PC-9 (cell line): ENCODE measurements around the gene CHST11. TPM values are rescaled to one million over a fixed set of nuclear protein-coding genes. Genes with fewer than 3 reads are reported as not detected.

Source experiments
- BruUV-seq: library from RNA; stranded (reverse); fragments of 400-500 nt; replicated peaks from 2 replicates; lab custom pipeline; 2021; lab: Mats Ljungman, UMichigan
- CTCF ChIA-PET: fragments of 300-600 bp; sonication (Branson Sonifier 250); formaldehyde crosslinking; loops from one replicate; lab custom pipeline; 2022; ENCODE audit warnings: antibody characterized with exemption; lab: Charles Lee
- POLR2A ChIA-PET: fragments of 300-600 bp; sonication (Branson Sonifier 250); formaldehyde crosslinking; loops from one replicate; lab custom pipeline; 2022; ENCODE audit warnings: antibody characterized with exemption; ENCODE audit not compliant: unreplicated experiment; lab: Charles Lee
- DNase-seq, 2 experiments: peaks; one replicate each; pipeline versions ENCODE4 v3.0.0 to v3.0.0-alpha.2; 2015 to 2022; ENCODE audit warnings: mixed read lengths in 1 of 2
- H2AFZ ChIP-seq: fragments of 200-600 bp; sonication (generic); 2 replicates; pipeline ENCODE4 v1.8.1; 2017; ENCODE audit warnings: antibody characterized with exemption
- H3F3A ChIP-seq: fragments of 200-600 bp; sonication (generic); 2 replicates; pipeline ENCODE4 v1.8.1; 2017; ENCODE audit warnings: antibody characterized with exemption, mild to moderate bottlenecking, low read depth; ENCODE audit not compliant: insufficient read depth
- H3K27ac ChIP-seq: fragments of 200-600 bp; sonication (generic); 2 replicates; pipeline ENCODE4 v1.6.1; 2016; ENCODE audit warnings: mixed run types
- H3K27me3 ChIP-seq: fragments of 200-600 bp; sonication (generic); 2 replicates; pipeline ENCODE4 v1.6.1; 2016; ENCODE audit warnings: low read depth, mixed run types; ENCODE audit not compliant: insufficient read depth
- H3K36me3 ChIP-seq: fragments of 200-600 bp; sonication (generic); 2 replicates; pipeline ENCODE4 v1.6.1; 2016; ENCODE audit warnings: low read depth, mixed run types
- H3K4me1 ChIP-seq: fragments of 200-600 bp; sonication (generic); replicated peaks from 2 replicates; pipeline ENCODE4 v1.6.1; 2016; ENCODE audit warnings: mixed run types; ENCODE audit not compliant: insufficient read depth
- H3K4me2 ChIP-seq: fragments of 200-600 bp; sonication (generic); 2 replicates; pipeline ENCODE4 v1.6.1; 2017; ENCODE audit warnings: mixed run types
- H3K4me3 ChIP-seq: fragments of 200-600 bp; sonication (generic); 2 replicates; pipeline ENCODE4 v1.6.1; 2016; ENCODE audit warnings: mixed run types
- H3K79me2 ChIP-seq: fragments of 200-600 bp; sonication (generic); 2 replicates; pipeline ENCODE4 v1.6.1; 2017; ENCODE audit warnings: low read depth, mixed run types
- H3K9me2 ChIP-seq: fragments of 200-600 bp; sonication (generic); 2 replicates; pipeline ENCODE4 v1.8.1; 2017; ENCODE audit warnings: mild to moderate bottlenecking; ENCODE audit not compliant: insufficient read depth
- H3K9me3 ChIP-seq: fragments of 200-600 bp; sonication (generic); 2 replicates; pipeline ENCODE4 v1.8.1; 2016; ENCODE audit warnings: low read depth; ENCODE audit not compliant: insufficient read depth
- H4K20me1 ChIP-seq: fragments of 200-600 bp; sonication (generic); 2 replicates; pipeline ENCODE4 v1.8.1; 2017; ENCODE audit not compliant: insufficient read depth
- CTCF ChIP-seq: fragments of 200-600 bp; sonication (generic); conservative IDR thresholded peaks from 2 replicates; pipeline ENCODE4 v1.6.1; 2017; ENCODE audit warnings: mixed run types, antibody characterized with exemption, mild to moderate bottlenecking, moderate library complexity
- EZH2 ChIP-seq: fragments of 200-600 bp; sonication (generic); IDR thresholded peaks from 2 replicates; pipeline ENCODE4 v1.8.0; 2017; ENCODE audit warnings: antibody characterized with exemption, low read depth
- intact Hi-C: fragments of 100-400 bp; cut with micrococcal nuclease; formaldehyde crosslinking; loops from one replicate; pipeline ENCODE4 v1.10.0; 2022; ENCODE audit not compliant: unreplicated experiment
- total RNA-seq: library from RNA; stranded (reverse); gene quantifications from 2 replicates; pipeline ENCODE4 v1.2.3, GENCODE V29; 2021

CHST11 gene
- total RNA-seq, 1 experiment from 2014 or later, result 39.9 TPM

- TF ChIP-seq EZH2 (no peak), CTCF (no peak)
- no peak overlapping the region for H3K4me2 ChIP-seq
- BruUV-seq, result no TSS peak
- H3F3A ChIP-seq, result peaks cover 18% of the 10 kb centered on the region; the same call in 1 of the 2 replicates
- POLR2A ChIA-PET, result no interaction called here
- peaks cover 66% of the 10 kb centered on the region for H3K79me2 ChIP-seq
- H3K9me3 ChIP-seq, result no peaks in the 10 kb centered on the region
- no peak overlapping the region for H3K27ac ChIP-seq
- H3K4me1 ChIP-seq, result no peaks in the 10 kb centered on the region
- CTCF ChIA-PET, result no interaction called here
- no peaks in the 10 kb centered on the region for H3K27me3 ChIP-seq
- H3K4me3 ChIP-seq, result no peak overlapping the region
- no peaks in the 10 kb centered on the region for H4K20me1 ChIP-seq
- intact Hi-C loops, result no loop called here
- H3K36me3 ChIP-seq, result 0 out of 2 replicates have a peak, but pooled peaks cover 5% of the 10 kb centered on the region
- H3K9me2 ChIP-seq, result no peaks in the 10 kb centered on the region
- no peak overlapping the region for H2AFZ ChIP-seq
- no peak for DNase-seq
These were observed 238.9 kb downstream of the CHST11 start for GRCh38 chr12:104695453-104696148.

GRCh38 chr12:104697186-104697585 lies 240.4 kb downstream of the CHST11 start:
- ChIA-PET CTCF (no interaction called here), POLR2A (no interaction called here)
- Histone ChIP-seq H3K4me1 (no peaks in the 10 kb centered on the region), H3K4me3 (no peak overlapping the region), H3K27ac (no peak overlapping the region), H3K9me3 (no peaks in the 10 kb centered on the region), H3F3A (peaks cover 5% of the 10 kb centered on the region; the same call in 1 of the 2 replicates), H3K4me2 (no peak overlapping the region), H4K20me1 (no peaks in the 10 kb centered on the region), H3K79me2 (peaks cover 75% of the 10 kb centered on the region), H3K36me3 (0 out of 2 replicates have a peak, but pooled peaks cover 3% of the 10 kb centered on the region), H3K27me3 (no peaks in the 10 kb centered on the region), H2AFZ (no peak overlapping the region), H3K9me2 (no peaks in the 10 kb centered on the region)
- intact Hi-C loops, result no loop called here
- no TSS peak for BruUV-seq
- DNase-seq, result no peak
- TF ChIP-seq EZH2 (no peak), CTCF (no peak)

- H3K27me3 ChIP-seq, result no peaks in the 10 kb centered on the region
- no peaks in the 10 kb centered on the region; the same call in 1 of the 2 replicates for H3F3A ChIP-seq
- no peak overlapping the region for H3K4me3 ChIP-seq
- no peak for DNase-seq
- H3K27ac ChIP-seq, result no peak overlapping the region
- H3K36me3 ChIP-seq, result no peaks in the 10 kb centered on the region
- H3K9me3 ChIP-seq, result no peaks in the 10 kb centered on the region
- CTCF ChIA-PET, result interaction anchor here (0.5 to 0.6 kb wide), 2 partner anchors 277 to 497 kb away, joined by 8 to 15 read pairs; no protein-coding TSS in a partner anchor
- H3K9me2 ChIP-seq, result no peaks in the 10 kb centered on the region
- H3K4me2 ChIP-seq, result no peak overlapping the region
- no peak overlapping the region for H2AFZ ChIP-seq
- no peaks in the 10 kb centered on the region for H4K20me1 ChIP-seq
- POLR2A ChIA-PET, result no interaction called here
- H3K79me2 ChIP-seq, result peaks cover 79% of the 10 kb centered on the region
- TF ChIP-seq EZH2, result no peak
- no peak for TF ChIP-seq CTCF
- no peaks in the 10 kb centered on the region for H3K4me1 ChIP-seq
- intact Hi-C loops, result no loop called here
- BruUV-seq, result no TSS peak
These were observed 242.1 kb downstream of the CHST11 start for GRCh38 chr12:104698871-104699270.
